ENCODE results near the gene PGP. TPM values are rescaled to one million over a fixed set of nuclear protein-coding genes. Genes with fewer than 3 reads are reported as not detected.
A peak's percentile ranks its signal among the peaks of the same experiment; 100 is the strongest.

Gene PGP
- 37.4 and 38.3 TPM in 2 replicates for total RNA-seq (2021)
- long read RNA-seq, partial matches to known transcripts = 0 of 7 reads
- long read RNA-seq, other reads (novel, unspliced or antisense) = 3 of 7 reads

GRCh38 chr16:2214719-2214968 is at the start of gene PGP:
TSS of gene PGP (minus strand) at chr16:2214840. CDS start at chr16:2214777, 63 bp downstream.
- Histone ChIP-seq H2BK120ac (ENCODE audit: low read depth, low read length, poor library complexity, severe bottlenecking) (no peak within 1 kb of the TSS), H3K14ac (ENCODE audit: insufficient read depth, low read length) (peak within 1 kb of the TSS; percentile 97), H3K23ac (ENCODE audit: insufficient read length, low read depth, low read length) (no peak within 1 kb of the TSS), H3K27ac (ENCODE audit: insufficient read length, low read depth, low read length) (peak within 1 kb of the TSS; percentile 99), H4K20me1 (ENCODE audit: control insufficient read depth, insufficient read depth, insufficient read length) (no peaks in the 10 kb centered on the region), H4K8ac (replicated peaks; ENCODE audit: insufficient read length, low read depth, low read length) (no peak within 1 kb of the TSS), H3K27me3 (ENCODE audit: insufficient read depth, low read length) (no peaks in the 10 kb centered on the region), H3K56ac (ENCODE audit: insufficient read length, low read depth, low read length) (peak within 1 kb of the TSS; percentile 71), H3K18ac (ENCODE audit: insufficient read length, low read depth, low read length) (peak within 1 kb of the TSS; percentile 99), H3K9ac (ENCODE audit: extremely low read depth, insufficient read length, low read length) (peak within 1 kb of the TSS; percentile 99), H3K4me1 (ENCODE audit: insufficient read depth, low read length) (no peaks in the 10 kb centered on the region), H2AK5ac (ENCODE audit: insufficient read length, low read length) (no peak within 1 kb of the TSS), H4K5ac (ENCODE audit: insufficient read length, low read depth, low read length) (peak within 1 kb of the TSS; percentile 98), H2BK5ac (ENCODE audit: insufficient read length, low read length) (peak within 1 kb of the TSS; percentile 94), H2AFZ (ENCODE audit: low read length) (no peak within 1 kb of the TSS), H3K9me3 (ENCODE audit: control insufficient read depth, low read depth, low read length) (no peaks in the 10 kb centered on the region), H3K4me2 (ENCODE audit: insufficient read depth, insufficient read length, low read length) (peak within 1 kb of the TSS; percentile 76), H3K23me2 (ENCODE audit: insufficient read length, low read depth, low read length, poor library complexity, severe bottlenecking) (peaks cover 8% of the 10 kb centered on the region), H2BK15ac (ENCODE audit: low read depth, low read length) (no peak within 1 kb of the TSS), H3T11ph (ENCODE audit: low read length) (peak within 1 kb of the TSS; percentile 89), H2BK12ac (ENCODE audit: insufficient read length, low read depth, low read length) (peak within 1 kb of the TSS; percentile 96), H3K79me2 (ENCODE audit: insufficient read depth, low read length) (peaks cover 6% of the 10 kb centered on the region; the same call in 1 of the 2 replicates), H2BK20ac (ENCODE audit: low read depth, low read length, poor library complexity, severe bottlenecking) (no peak within 1 kb of the TSS), H4K91ac (ENCODE audit: insufficient read length, low read depth, low read length) (no peak within 1 kb of the TSS), H3K4ac (ENCODE audit: low read depth, low read length) (no peak within 1 kb of the TSS; the same call in 1 of the 2 replicates), H3K79me1 (ENCODE audit: insufficient read depth, low read depth, low read length, poor library complexity, severe bottlenecking) (peaks cover 6% of the 10 kb centered on the region)
- no peak for TF ChIP-seq CTCF (conservative IDR thresholded peaks at IDR 0.05)
- Mint-ChIP-seq H3K36me3 (ENCODE audit: insufficient read depth in 1 of 3, low read depth in 3 of 3) (peaks cover 9 to 24% (median 17%) of the 10 kb centered on the region in 3 experiments; a peak in 6 of 7 replicates), H3K27ac (peak within 1 kb of the TSS; percentile 97 to 98 (median 98)), H3K4me1 (peaks cover 13 to 18% of the 10 kb centered on the region in 2 experiments), H3K9me3 (no peaks in the 10 kb centered on the region), H3K4me3 (peak within 1 kb of the TSS; percentile 78 to 92), H3K27me3 (ENCODE audit: low read depth) (no peaks in the 10 kb centered on the region)
- DNase-seq = no peak
- no CpG with 5 or more reads among the region's 48 CpGs for WGBS (ENCODE audit: extremely low coverage, insufficient read length, low lambda C conversion rate)

All from H9 (cell line).